Measurements from ENCODE around the gene FAAP100.
A peak's percentile ranks its signal among the peaks of the same experiment; 100 is the strongest.
"Not testable (repeated sequence)": the region's sequence is repeated elsewhere in the genome, so short reads cannot be mapped to it uniquely, and the experiment has no call there.

FAAP100 gene

GRCh38 chr17:81552244-81553017 lies at the start of gene FAAP100:
Gene FAAP100 (minus strand): TSS chr17:81552353. CDS start chr17:81552330, 23 bp downstream.
- DNase-seq, result peak; percentile 80

- peak; percentile 37 for DNase-seq
These were observed 49.5 kb upstream of the FAAP100 start for GRCh38 chr17:81601525-81602120.

GRCh38 chr17:81599719-81600486 lies 47.8 kb upstream of the FAAP100 start:
- no peak for DNase-seq

GRCh38 chr17:81593105-81593871 lies 41.1 kb upstream of the FAAP100 start:
- no peak for DNase-seq

GRCh38 chr17:81591971-81592370 lies 39.8 kb upstream of the FAAP100 start:
- no peak for DNase-seq

- no peak for DNase-seq
These were observed 38.0 kb upstream of the FAAP100 start for GRCh38 chr17:81590121-81590520.

- no peak for DNase-seq
These were observed 37.5 kb upstream of the FAAP100 start for GRCh38 chr17:81589612-81590011.

- no peak for DNase-seq
These were observed 33.9 kb upstream of the FAAP100 start for GRCh38 chr17:81586096-81586495.

- DNase-seq, result not testable (repeated sequence)
These were observed 32.6 kb upstream of the FAAP100 start for GRCh38 chr17:81584771-81585170.

- DNase-seq, result no peak
These were observed 31.6 kb upstream of the FAAP100 start for GRCh38 chr17:81583589-81584342.

- no peak for DNase-seq
These were observed 30.6 kb upstream of the FAAP100 start for GRCh38 chr17:81582749-81583148.

- no peak for DNase-seq
These were observed 30.2 kb upstream of the FAAP100 start for GRCh38 chr17:81582341-81582740.

GRCh38 chr17:81581758-81582157 lies 29.6 kb upstream of the FAAP100 start:
- DNase-seq, result no peak

GRCh38 chr17:81580481-81580880 lies 28.3 kb upstream of the FAAP100 start:
- DNase-seq, result no peak

- peak; percentile 98 for DNase-seq
These were observed 27.7 kb upstream of the FAAP100 start for GRCh38 chr17:81579821-81580321.

GRCh38 chr17:81579298-81579697 lies 27.1 kb upstream of the FAAP100 start:
- DNase-seq, result no peak

- no peak for DNase-seq
These were observed 26.5 kb upstream of the FAAP100 start for GRCh38 chr17:81578561-81579225.

GRCh38 chr17:81578038-81578441 lies 25.9 kb upstream of the FAAP100 start:
- peak; percentile 71 for DNase-seq

- no peak for DNase-seq
These were observed 25.3 kb upstream of the FAAP100 start for GRCh38 chr17:81577278-81578000.

- DNase-seq, result peak; percentile 67
These were observed 24.6 kb upstream of the FAAP100 start for GRCh38 chr17:81576621-81577277.

Data from NCI-H226 (cell line).